ENCODE measurements around the gene SNX18. TPM values are rescaled to one million over a fixed set of nuclear protein-coding genes. Genes with fewer than 3 reads are reported as not detected.

The SNX18 gene
- polyA plus RNA-seq, 1 donor from 2014 or later, result 7.9 TPM

GRCh38 chr5:54539001-54539400 lies 21.4 kb downstream of the SNX18 start:
- H3K9me2 ChIP-seq (ENCODE audit: insufficient read depth, low read length), result no peaks in the 10 kb centered on the region
- no peak overlapping the region for H3K4me3 ChIP-seq (ENCODE audit: low read length)
- no peaks in the 10 kb centered on the region for H3K36me3 ChIP-seq (ENCODE audit: insufficient read depth, low read length)
- H4K20me1 ChIP-seq (ENCODE audit: insufficient read depth), result no peaks in the 10 kb centered on the region
- no peak overlapping the region for H3K9ac ChIP-seq (ENCODE audit: low read length)
- no peak for TF ChIP-seq SMC3 (conservative IDR thresholded peaks at IDR 0.05; ENCODE audit: poor library complexity)
- no peak for TF ChIP-seq POLR2AphosphoS5 (IDR thresholded peaks at IDR 0.05)
- no peak for TF ChIP-seq MXI1 (conservative IDR thresholded peaks at IDR 0.05; ENCODE audit: poor library complexity, severe bottlenecking)
- no peak for TF ChIP-seq REST (IDR thresholded peaks at IDR 0.05; ENCODE audit: borderline replicate concordance)
- no peak for TF ChIP-seq RAD21 (conservative IDR thresholded peaks at IDR 0.05)
- no peak for TF ChIP-seq EZH2 (IDR thresholded peaks at IDR 0.05; ENCODE audit: borderline replicate concordance, insufficient read depth, low read length, poor library complexity, severe bottlenecking)
- TF ChIP-seq CTCF (IDR thresholded peaks at IDR 0.05; ENCODE audit: poor library complexity, severe bottlenecking), result no peak
- no peak for TF ChIP-seq TAF1 (IDR thresholded peaks at IDR 0.05; ENCODE audit: low read depth)
- no peak overlapping the region for H3K4me2 ChIP-seq (ENCODE audit: low read length)
- H3K27ac ChIP-seq (ENCODE audit: low read length), result no peak overlapping the region
- H3K79me2 ChIP-seq (replicated peaks; ENCODE audit: insufficient read depth, low read length), result peaks cover 53% of the 10 kb centered on the region
- no peaks in the 10 kb centered on the region for H3F3A ChIP-seq (ENCODE audit: insufficient read depth, low read length, poor library complexity, severe bottlenecking)
- H2AFZ ChIP-seq (ENCODE audit: low read depth, low read length), result no peak overlapping the region
- no peaks in the 10 kb centered on the region for H3K27me3 ChIP-seq (ENCODE audit: insufficient read depth, low read depth, low read length)
- no peaks in the 10 kb centered on the region for H3K9me3 ChIP-seq (ENCODE audit: low read length)

GRCh38 chr5:54540286-54540685 lies 22.7 kb downstream of the SNX18 start:
- Histone ChIP-seq H3K27me3 (ENCODE audit: insufficient read depth, low read depth, low read length) (no peaks in the 10 kb centered on the region), H3K4me2 (ENCODE audit: low read length) (no peak overlapping the region), H4K20me1 (ENCODE audit: insufficient read depth) (no peaks in the 10 kb centered on the region), H3K79me2 (replicated peaks; ENCODE audit: insufficient read depth, low read length) (peaks cover 40% of the 10 kb centered on the region), H3K9ac (ENCODE audit: low read length) (no peak overlapping the region), H3K4me3 (ENCODE audit: low read length) (no peak overlapping the region), H3K27ac (ENCODE audit: low read length) (no peak overlapping the region), H3F3A (ENCODE audit: insufficient read depth, low read length, poor library complexity, severe bottlenecking) (no peaks in the 10 kb centered on the region), H2AFZ (ENCODE audit: low read depth, low read length) (no peak overlapping the region), H3K9me2 (ENCODE audit: insufficient read depth, low read length) (no peaks in the 10 kb centered on the region), H3K9me3 (ENCODE audit: low read length) (no peaks in the 10 kb centered on the region), H3K36me3 (ENCODE audit: insufficient read depth, low read length) (no peaks in the 10 kb centered on the region)
- TF ChIP-seq REST (IDR thresholded peaks at IDR 0.05; ENCODE audit: borderline replicate concordance) (no peak), RAD21 (conservative IDR thresholded peaks at IDR 0.05) (no peak), EP300 (conservative IDR thresholded peaks at IDR 0.05; ENCODE audit: poor library complexity, severe bottlenecking) (no peak), CTCF (IDR thresholded peaks at IDR 0.05; ENCODE audit: poor library complexity, severe bottlenecking) (no peak), EZH2 (IDR thresholded peaks at IDR 0.05; ENCODE audit: borderline replicate concordance, insufficient read depth, low read length, poor library complexity, severe bottlenecking) (no peak), MXI1 (conservative IDR thresholded peaks at IDR 0.05; ENCODE audit: poor library complexity, severe bottlenecking) (no peak), TAF1 (IDR thresholded peaks at IDR 0.05; ENCODE audit: low read depth) (no peak), POLR2AphosphoS5 (IDR thresholded peaks at IDR 0.05) (no peak), SMC3 (conservative IDR thresholded peaks at IDR 0.05; ENCODE audit: poor library complexity) (no peak)
